IMR-90 (cell line): ENCODE results near the gene ZFPL1. TPM values are rescaled to one million over a fixed set of nuclear protein-coding genes. Genes with fewer than 3 reads are reported as not detected.

Source experiments
- ATAC-seq: fragments of 200-7000 bp; cut with Tn5 transposase; 2 replicates; pipeline ENCODE4 v1.9.1; 2020; ENCODE audit warnings: low read depth, mild to moderate bottlenecking, moderate library complexity
- BruUV-seq: library from RNA; stranded (reverse); fragments of 400-500 nt; replicated peaks from 2 replicates; lab custom pipeline; 2021; lab: Mats Ljungman, UMichigan
- CTCF ChIA-PET: fragments of 300-600 bp; formaldehyde crosslinking; extraction: SDS; loops from one replicate; lab custom pipeline; 2021; ENCODE audit warnings: antibody characterized with exemption; lab: Yijun Ruan, JAX
- POLR2A ChIA-PET: fragments of 300-600 bp; sonication (Branson Sonifier 250); formaldehyde crosslinking; loops from one replicate; lab custom pipeline; 2022; ENCODE audit warnings: antibody characterized with exemption; ENCODE audit not compliant: unreplicated experiment; lab: Charles Lee
- DNase-seq: peaks from one replicate; pipeline ENCODE4 v3.0.0; 2013
- H2AFZ ChIP-seq: replicated peaks from 2 replicates; pipeline ENCODE3; 2013; ENCODE audit warnings: low read length, mild to moderate bottlenecking; ENCODE audit not compliant: poor library complexity
- H2AK5ac ChIP-seq: 2 replicates; pipeline ENCODE4 v1.6.1; 2013; ENCODE audit warnings: low read depth, low read length, inconsistent platforms
- H2AK9ac ChIP-seq: replicated peaks from 2 replicates; pipeline ENCODE3; 2013; ENCODE audit warnings: mild to moderate bottlenecking, low read depth, low read length, moderate library complexity; ENCODE audit not compliant: poor library complexity
- H2BK120ac ChIP-seq: 2 replicates; pipeline ENCODE4 v1.6.1; 2013; ENCODE audit warnings: low read depth, low read length, inconsistent platforms
- H2BK15ac ChIP-seq: 3 replicates; pipeline ENCODE4 v1.6.1; 2013; ENCODE audit warnings: low read depth, low read length, inconsistent platforms
- H2BK20ac ChIP-seq: 2 replicates; pipeline ENCODE4 v1.6.1; 2013; ENCODE audit warnings: low read depth, mild to moderate bottlenecking, inconsistent platforms, low read length, moderate library complexity
- H2BK5ac ChIP-seq: 2 replicates; pipeline ENCODE4 v1.6.1; 2013; ENCODE audit warnings: mild to moderate bottlenecking, low read depth, low read length, inconsistent platforms; ENCODE audit not compliant: poor library complexity, severe bottlenecking
- H3K14ac ChIP-seq: replicated peaks from 2 replicates; pipeline ENCODE4 v1.6.1; 2013; ENCODE audit warnings: low read depth, low read length, inconsistent platforms
- H3K18ac ChIP-seq: 2 replicates; pipeline ENCODE4 v1.6.1; 2013; ENCODE audit warnings: low read depth, low read length, control low read depth
- H3K23ac ChIP-seq: 2 replicates; pipeline ENCODE4 v1.6.1; 2013; ENCODE audit warnings: low read depth, low read length, inconsistent platforms
- H3K27ac ChIP-seq: 2 replicates; pipeline ENCODE4 v1.5.1; 2013; ENCODE audit warnings: mild to moderate bottlenecking, control low read depth, low read length; ENCODE audit not compliant: insufficient read depth
- H3K27me3 ChIP-seq: 2 replicates; pipeline ENCODE4 v1.6.1; 2013; ENCODE audit warnings: low read length; ENCODE audit not compliant: control insufficient read depth, insufficient read depth
- H3K36me3 ChIP-seq: 2 replicates; pipeline ENCODE4 v1.6.1; 2013; ENCODE audit warnings: low read length, mixed read lengths; ENCODE audit not compliant: control insufficient read depth, insufficient read depth
- H3K4ac ChIP-seq: 2 replicates; pipeline ENCODE4 v1.6.1; 2013; ENCODE audit warnings: low read depth, low read length, inconsistent platforms
- H3K4me1 ChIP-seq: 2 replicates; pipeline ENCODE4 v1.6.1; 2013; ENCODE audit warnings: low read length, mixed read lengths; ENCODE audit not compliant: control insufficient read depth, insufficient read depth
- H3K4me2 ChIP-seq: 2 replicates; pipeline ENCODE4 v1.6.1; 2013; ENCODE audit warnings: low read depth, mild to moderate bottlenecking, control low read depth, low read length, moderate library complexity
- H3K4me3 ChIP-seq: 2 replicates; pipeline ENCODE4 v1.5.1; 2013; ENCODE audit warnings: low read depth, mild to moderate bottlenecking, control low read depth, low read length, moderate library complexity; ENCODE audit not compliant: insufficient read depth
- H3K56ac ChIP-seq: 2 replicates; pipeline ENCODE4 v1.6.1; 2013; ENCODE audit warnings: low read length, inconsistent platforms; ENCODE audit not compliant: insufficient read depth; ENCODE audit errors: extremely low read depth
- H3K79me1 ChIP-seq, 2 experiments: 2 replicates each; pipeline ENCODE4 v1.6.1; 2013; ENCODE audit warnings: low read length in 2 of 2, inconsistent platforms in 1 of 2, low read depth in 1 of 2
- H3K9ac ChIP-seq: 2 replicates; pipeline ENCODE4 v1.6.1; 2013; ENCODE audit warnings: low read depth, low read length, control low read depth
- H3K9me1 ChIP-seq: 2 replicates; pipeline ENCODE4 v1.6.1; 2013; ENCODE audit warnings: low read length, inconsistent platforms; ENCODE audit not compliant: insufficient read depth
- H3K9me3 ChIP-seq: 2 replicates; pipeline ENCODE4 v1.6.1; 2013; ENCODE audit warnings: low read length; ENCODE audit not compliant: control insufficient read depth, insufficient read depth
- H4K20me1 ChIP-seq: 2 replicates; pipeline ENCODE4 v1.6.1; 2013; ENCODE audit warnings: low read length, inconsistent platforms; ENCODE audit not compliant: insufficient read depth
- H4K5ac ChIP-seq: 2 replicates; pipeline ENCODE4 v1.6.1; 2013; ENCODE audit warnings: mild to moderate bottlenecking, low read depth, low read length, control low read depth
- H4K8ac ChIP-seq, 2 experiments: 2 replicates each; pipeline ENCODE4 v1.6.1; 2013; ENCODE audit warnings: low read depth in 2 of 2, low read length in 2 of 2, control low read depth in 1 of 2, inconsistent platforms in 1 of 2
- H4K91ac ChIP-seq: 2 replicates; pipeline ENCODE4 v1.6.1; 2013; ENCODE audit warnings: low read depth, low read length, inconsistent platforms; ENCODE audit not compliant: insufficient read depth
- CHD1 ChIP-seq: IDR thresholded peaks from 2 replicates; pipeline ENCODE4 v1.6.1; 2012; ENCODE audit warnings: low read depth, low read length, improper control_type of control experiment
- MAFK ChIP-seq: IDR thresholded peaks from 2 replicates; pipeline ENCODE4 v1.6.1; 2012; ENCODE audit warnings: low read depth, low read length, improper control_type of control experiment
- RCOR1 ChIP-seq: IDR thresholded peaks from 2 replicates; pipeline ENCODE4 v1.6.1; 2012; ENCODE audit warnings: mild to moderate bottlenecking, low read length, improper control_type of control experiment; ENCODE audit not compliant: insufficient replicate concordance
- WGBS, 2 experiments: methylation state at CpG; one replicate each; pipeline versions ENCODE4 v1.1.5 to v1.1.7; 2013; ENCODE audit warnings: missing lambda C conversion rate in 2 of 2; ENCODE audit not compliant: insufficient read length in 1 of 2; ENCODE audit errors: extremely low coverage in 2 of 2; 5-methylcytosine and 5-hydroxymethylcytosine counted together
- dilution Hi-C: fragments of 300-500 bp; cut with HindIII; formaldehyde crosslinking; loops from one replicate; pipeline ENCODE4 v1.14.3; 2018; ENCODE audit warnings: low sequenced_read_pairs; ENCODE audit not compliant: unreplicated experiment
- in situ Hi-C: fragments of 300-500 bp; cut with MboI; formaldehyde crosslinking; loops from 3 replicates; pipeline ENCODE4 v1.14.3; 2019; ENCODE audit warnings: low sequenced_read_pairs, inconsistent platforms, mixed read lengths
- intact Hi-C: fragments of 100-400 bp; cut with micrococcal nuclease; formaldehyde crosslinking; loops from 2 replicates; pipeline ENCODE4 v1.10.0; 2022
- polyA plus RNA-seq, 3 experiments: library from polyadenylated mRNA; depleted of rRNA; stranded (reverse); fragments of >200 nt; gene quantifications; 2 replicates each; pipeline ENCODE4 v1.2.3, GENCODE V29; 2012; ENCODE audit warnings: low replicate concordance in 1 of 3
- total RNA-seq: library from RNA; depleted of rRNA; stranded (reverse); fragments of >200 nt; gene quantifications from 2 replicates; pipeline ENCODE4 v1.2.3, GENCODE V29; 2012
- TF ChIP-seq, protein P1 (sequence below): fragments of 150-350 bp; IDR thresholded peaks from 2 replicates; pipeline ENCODE4 v1.6.1; 2016; ENCODE audit warnings: low read depth, mild to moderate bottlenecking, low read length, moderate library complexity, borderline replicate concordance

ZFPL1 gene
- total and polyA plus RNA-seq, 2 of the 4 experiments (the other 2 are of a cell fraction): 24.0 to 67.5 TPM

- Histone ChIP-seq H3K27me3 (peaks cover 8% of the 10 kb centered on the region; the same call in 1 of the 2 replicates), H3K9me1 (no peaks in the 10 kb centered on the region), H3K79me1 (no peaks in the 10 kb centered on the region), H3K4me3 (no peak overlapping the region), H4K5ac (no peak overlapping the region), H3K9ac (no peak overlapping the region), H3K18ac (no peak overlapping the region), H3K4ac (no peak overlapping the region), H2AK5ac (no peak overlapping the region), H2AK9ac (no peak overlapping the region), H3K56ac (no peak overlapping the region), H2BK20ac (no peak overlapping the region), H2BK15ac (no peak overlapping the region), H3K36me3 (no peaks in the 10 kb centered on the region), H4K8ac (no peak overlapping the region), H2BK120ac (no peak overlapping the region), H4K91ac (no peak overlapping the region), H2BK5ac (no peak overlapping the region), H2AFZ (no peak overlapping the region), H3K4me1 (no peaks in the 10 kb centered on the region), H3K14ac (no peak overlapping the region), H3K4me2 (no peak overlapping the region), H3K27ac (no peak overlapping the region), H4K20me1 (no peaks in the 10 kb centered on the region), H3K9me3 (no peaks in the 10 kb centered on the region), H3K23ac (no peak overlapping the region)
- CTCF ChIA-PET: no interaction called here
- TF ChIP-seq MAFK (no peak), CHD1 (no peak), RCOR1 (no peak)
- TF ChIP-seq, protein P1, sequence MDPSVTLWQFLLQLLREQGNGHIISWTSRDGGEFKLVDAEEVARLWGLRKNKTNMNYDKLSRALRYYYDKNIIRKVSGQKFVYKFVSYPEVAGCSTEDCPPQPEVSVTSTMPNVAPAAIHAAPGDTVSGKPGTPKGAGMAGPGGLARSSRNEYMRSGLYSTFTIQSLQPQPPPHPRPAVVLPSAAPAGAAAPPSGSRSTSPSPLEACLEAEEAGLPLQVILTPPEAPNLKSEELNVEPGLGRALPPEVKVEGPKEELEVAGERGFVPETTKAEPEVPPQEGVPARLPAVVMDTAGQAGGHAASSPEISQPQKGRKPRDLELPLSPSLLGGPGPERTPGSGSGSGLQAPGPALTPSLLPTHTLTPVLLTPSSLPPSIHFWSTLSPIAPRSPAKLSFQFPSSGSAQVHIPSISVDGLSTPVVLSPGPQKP: no peak
- in situ Hi-C loops: no loop called here
- 80% methylated on average over 1 of the region's 7 CpGs; no CpG with 5 or more reads in 1 of the 2 experiments for WGBS, 2 experiments
- DNase-seq (no peak), ATAC-seq (no peak)
- BruUV-seq: no TSS peak
- intact Hi-C loops: no loop called here
- dilution Hi-C loops: no loop called here
- POLR2A ChIA-PET: no interaction called here
Measured at GRCh38 chr11:65065851-65066250, 18.2 kb upstream of the ZFPL1 start.
